ENCODE results near the gene CALCR.

Gene CALCR

GRCh38 chr7:93442478-93443224, 131.9 kb downstream of the CALCR start:
- DNase-seq: no peak

- no peak for DNase-seq
These were observed 138.7 kb downstream of the CALCR start for GRCh38 chr7:93435791-93436190.

GRCh38 chr7:93432130-93432529, 142.4 kb downstream of the CALCR start:
- DNase-seq: no peak

- DNase-seq: no peak
These were observed 143.5 kb downstream of the CALCR start for GRCh38 chr7:93430917-93431588.

GRCh38 chr7:93429563-93429962, 145.0 kb downstream of the CALCR start:
- DNase-seq: no peak

GRCh38 chr7:93427107-93427506, 147.4 kb downstream of the CALCR start:
- no peak for DNase-seq

GRCh38 chr7:93426155-93426696, 148.3 kb downstream of the CALCR start:
- DNase-seq: no peak

GRCh38 chr7:93414574-93414973, 159.9 kb downstream of the CALCR start:
- DNase-seq: no peak

- no peak for DNase-seq
These were observed 165.2 kb downstream of the CALCR start for GRCh38 chr7:93409324-93409723.

GRCh38 chr7:93407239-93407638, 167.3 kb downstream of the CALCR start:
- DNase-seq: no peak

- no peak for DNase-seq
These were observed 171.6 kb downstream of the CALCR start for GRCh38 chr7:93402944-93403343.

- DNase-seq: no peak
These were observed 174.9 kb downstream of the CALCR start for GRCh38 chr7:93399642-93400041.

GRCh38 chr7:93392984-93393383, 181.5 kb downstream of the CALCR start:
- DNase-seq: no peak

- no peak for DNase-seq
These were observed 183.9 kb downstream of the CALCR start for GRCh38 chr7:93390660-93391059.

GRCh38 chr7:93382362-93382761, 192.2 kb downstream of the CALCR start:
- no peak for DNase-seq

- DNase-seq: no peak
These were observed 196.3 kb downstream of the CALCR start for GRCh38 chr7:93378131-93378760.

- no peak for DNase-seq
These were observed 198.9 kb downstream of the CALCR start for GRCh38 chr7:93375603-93376002.
